Neural progenitor cell (in vitro differentiated cells): ENCODE measurements around the gene SLC11A2.

ENCODE experiments used
- EZH2 ChIP-seq: fragments of 200-600 bp; sonication (generic); IDR thresholded peaks from 2 replicates; pipeline ENCODE4 v1.6.1; 2017; ENCODE audit warnings: antibody characterized with exemption, mild to moderate bottlenecking, moderate library complexity
- EZH2phosphoT487 ChIP-seq: fragments of 200-600 bp; sonication (generic); IDR thresholded peaks from 2 replicates; pipeline ENCODE4 v1.6.1; 2017; ENCODE audit warnings: antibody characterized with exemption
- TF ChIP-seq, protein P1 (sequence below): fragments of 200-600 bp; sonication (generic); IDR thresholded peaks from 2 replicates; pipeline ENCODE4 v1.5.1; 2017; ENCODE audit warnings: antibody characterized with exemption, mild to moderate bottlenecking

DNA sequence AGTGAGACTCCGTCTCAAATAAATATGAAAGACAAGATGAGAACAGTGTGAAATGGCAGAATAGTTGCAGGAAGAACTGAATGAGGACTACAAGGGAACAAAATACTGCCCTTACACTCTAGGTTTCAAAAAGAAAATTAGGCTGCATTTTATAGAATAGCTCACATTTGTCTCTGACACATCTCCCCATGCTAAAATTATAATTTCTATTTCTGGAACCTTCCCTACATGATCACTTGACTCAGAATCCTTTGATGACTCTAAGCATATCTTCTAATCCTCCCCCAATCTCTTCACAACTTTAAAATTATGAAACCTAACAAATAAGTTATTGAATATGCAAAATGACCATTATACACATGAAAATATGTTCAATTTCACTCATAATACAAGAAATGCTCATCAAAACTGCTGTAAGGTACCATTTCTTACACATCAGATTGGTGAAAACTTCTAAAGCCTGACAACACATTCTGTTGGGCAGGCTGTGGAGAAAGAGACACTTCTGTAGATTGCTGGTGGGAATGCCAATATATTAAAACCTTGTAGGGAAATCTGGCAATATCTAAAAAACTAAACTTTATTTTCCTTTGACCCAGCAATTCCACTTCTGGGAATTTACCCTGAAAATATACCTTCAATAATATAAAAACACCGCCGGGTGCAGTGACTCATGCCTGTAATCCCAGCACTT lies 78.1 kb downstream of the SLC11A2 start:
- TF ChIP-seq EZH2 (no peak), EZH2phosphoT487 (no peak)
- TF ChIP-seq, protein P1, sequence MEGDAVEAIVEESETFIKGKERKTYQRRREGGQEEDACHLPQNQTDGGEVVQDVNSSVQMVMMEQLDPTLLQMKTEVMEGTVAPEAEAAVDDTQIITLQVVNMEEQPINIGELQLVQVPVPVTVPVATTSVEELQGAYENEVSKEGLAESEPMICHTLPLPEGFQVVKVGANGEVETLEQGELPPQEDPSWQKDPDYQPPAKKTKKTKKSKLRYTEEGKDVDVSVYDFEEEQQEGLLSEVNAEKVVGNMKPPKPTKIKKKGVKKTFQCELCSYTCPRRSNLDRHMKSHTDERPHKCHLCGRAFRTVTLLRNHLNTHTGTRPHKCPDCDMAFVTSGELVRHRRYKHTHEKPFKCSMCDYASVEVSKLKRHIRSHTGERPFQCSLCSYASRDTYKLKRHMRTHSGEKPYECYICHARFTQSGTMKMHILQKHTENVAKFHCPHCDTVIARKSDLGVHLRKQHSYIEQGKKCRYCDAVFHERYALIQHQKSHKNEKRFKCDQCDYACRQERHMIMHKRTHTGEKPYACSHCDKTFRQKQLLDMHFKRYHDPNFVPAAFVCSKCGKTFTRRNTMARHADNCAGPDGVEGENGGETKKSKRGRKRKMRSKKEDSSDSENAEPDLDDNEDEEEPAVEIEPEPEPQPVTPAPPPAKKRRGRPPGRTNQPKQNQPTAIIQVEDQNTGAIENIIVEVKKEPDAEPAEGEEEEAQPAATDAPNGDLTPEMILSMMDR, result no peak
